Activated naive CD8-positive, alpha-beta T cell (primary cell): ENCODE measurements around the gene UGCG.

Source experiments
- H3K27ac Mint-ChIP-seq: one replicate; pipeline ENCODE4 v1.8.0; 2021; ENCODE audit warnings: mixed read lengths
- H3K27me3 Mint-ChIP-seq: one replicate; pipeline ENCODE4 v1.8.0; 2021; ENCODE audit warnings: mixed read lengths
- H3K36me3 Mint-ChIP-seq: one replicate; pipeline ENCODE4 v1.8.0; 2021; ENCODE audit warnings: mixed read lengths
- H3K4me1 Mint-ChIP-seq: one replicate; pipeline ENCODE4 v1.8.0; 2021; ENCODE audit warnings: low read depth, mixed read lengths
- H3K4me3 Mint-ChIP-seq: one replicate; pipeline ENCODE4 v1.8.0; 2021; ENCODE audit warnings: mild to moderate bottlenecking, mixed read lengths
- H3K9me3 Mint-ChIP-seq: one replicate; pipeline ENCODE4 v1.8.0; 2021; ENCODE audit warnings: low read depth, mixed read lengths

Gene UGCG

DNA sequence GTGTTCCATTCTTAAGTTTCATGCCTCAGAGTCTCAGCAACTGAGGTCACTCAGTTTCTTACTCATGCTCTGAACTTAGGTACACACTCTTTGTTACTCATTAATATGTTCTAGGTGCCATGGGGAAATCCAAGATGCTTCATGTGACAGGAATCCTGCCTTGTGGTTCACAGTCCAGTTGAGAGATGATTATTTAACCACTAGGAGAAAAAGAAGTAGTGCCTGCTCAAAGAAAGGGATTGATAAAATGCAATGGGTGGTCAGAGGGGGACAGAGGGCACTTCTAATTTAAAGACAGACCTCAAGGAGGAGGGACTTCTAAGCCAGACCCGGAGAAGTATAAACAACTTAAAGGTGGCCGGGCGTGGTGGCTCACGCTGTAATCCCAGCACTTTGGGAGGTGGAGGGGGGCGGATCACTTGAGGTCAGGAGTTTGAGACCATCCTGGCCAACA, 69.0 kb downstream of the UGCG start:
- no peak overlapping the region for H3K27ac Mint-ChIP-seq
- peaks cover 4% of the 10 kb centered on the region for H3K4me1 Mint-ChIP-seq
- H3K4me3 Mint-ChIP-seq = no peak overlapping the region
- peaks cover 2% of the 10 kb centered on the region for H3K36me3 Mint-ChIP-seq
- no peaks in the 10 kb centered on the region for H3K27me3 Mint-ChIP-seq
- no peaks in the 10 kb centered on the region for H3K9me3 Mint-ChIP-seq

DNA sequence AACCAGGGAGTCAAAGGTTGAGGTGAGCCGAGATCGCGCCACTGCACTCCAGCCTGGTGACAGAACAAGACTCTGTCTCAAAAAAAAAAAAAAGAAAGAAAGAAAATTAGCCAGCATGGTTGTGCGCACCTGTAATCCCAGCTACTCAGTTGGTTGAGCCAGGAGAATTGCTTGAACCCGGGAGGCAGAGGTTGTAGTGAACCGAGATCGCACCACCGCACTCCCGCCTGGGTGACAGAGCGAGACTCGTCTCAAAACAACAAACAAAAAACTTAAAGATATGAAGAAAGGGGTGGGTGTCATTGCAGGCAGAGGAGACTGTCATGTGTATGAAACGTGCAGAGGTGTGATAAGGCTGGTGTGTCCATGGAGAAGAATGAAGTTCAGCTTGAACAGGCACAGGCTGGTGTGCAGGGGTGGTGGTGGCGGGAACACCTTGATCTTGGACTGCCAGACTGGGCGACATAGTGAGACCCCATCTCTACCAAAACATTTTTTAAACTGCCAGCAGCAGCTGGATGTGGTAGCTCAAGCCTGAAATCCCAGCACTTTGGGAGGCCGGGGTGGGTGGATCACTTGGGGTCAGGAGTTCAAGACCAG, 69.6 kb downstream of the UGCG start:
- Mint-ChIP-seq H3K36me3 (peaks cover under 1% of the 10 kb centered on the region), H3K27me3 (no peaks in the 10 kb centered on the region), H3K9me3 (no peaks in the 10 kb centered on the region), H3K27ac (no peak overlapping the region), H3K4me1 (peaks cover 4% of the 10 kb centered on the region), H3K4me3 (no peak overlapping the region)

DNA sequence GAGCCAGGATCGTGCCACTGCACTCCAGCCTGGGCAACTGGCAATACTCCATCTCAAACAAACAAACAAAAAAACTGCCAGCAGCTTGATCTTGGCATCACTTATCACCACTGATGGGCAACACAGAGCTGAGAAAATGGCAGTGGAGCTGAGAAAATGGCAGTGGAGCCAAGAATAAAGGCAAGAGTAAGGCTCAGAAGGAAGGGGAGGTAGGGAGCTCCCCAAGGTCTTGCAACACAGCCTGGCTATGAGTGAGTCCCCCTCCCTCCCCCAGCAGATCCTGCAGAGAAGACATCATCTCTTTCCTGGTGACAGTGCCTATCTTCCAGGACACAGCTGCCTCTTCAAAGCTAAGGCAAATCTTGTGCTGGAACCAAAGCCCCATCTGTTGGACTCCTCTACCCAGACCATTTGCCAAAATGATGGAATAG, 70.3 kb downstream of the UGCG start:
- Mint-ChIP-seq H3K4me3 (no peak overlapping the region), H3K27ac (no peak overlapping the region), H3K9me3 (no peaks in the 10 kb centered on the region), H3K4me1 (peaks cover 4% of the 10 kb centered on the region), H3K27me3 (no peaks in the 10 kb centered on the region), H3K36me3 (no peaks in the 10 kb centered on the region)

- Mint-ChIP-seq H3K36me3 (no peaks in the 10 kb centered on the region), H3K27me3 (no peaks in the 10 kb centered on the region), H3K4me3 (no peak overlapping the region), H3K9me3 (no peaks in the 10 kb centered on the region), H3K27ac (no peak overlapping the region), H3K4me1 (peaks cover 4% of the 10 kb centered on the region)
Observed at GRCh38 chr9:111967621-111968020, 71.0 kb downstream of the UGCG start.

DNA sequence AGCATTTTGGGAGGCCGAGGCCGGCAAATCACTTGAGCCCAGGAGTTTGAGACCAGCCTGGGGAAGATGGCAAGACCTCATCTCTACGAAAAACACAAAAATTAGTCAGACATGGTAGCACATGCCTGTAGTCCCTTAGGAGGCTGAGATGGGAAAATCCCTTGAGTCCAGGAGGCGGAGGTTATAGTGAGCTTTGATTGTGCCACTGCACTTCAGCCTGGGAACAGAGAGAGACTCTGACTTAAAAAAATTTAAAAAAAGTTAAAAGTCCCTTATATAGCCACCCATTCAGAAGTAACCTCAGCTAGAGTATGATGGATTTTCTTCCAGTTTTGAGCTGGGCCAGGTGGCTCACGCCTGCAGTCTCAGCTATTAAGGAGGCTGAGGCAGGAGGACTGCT, 72.4 kb downstream of the UGCG start:
- Mint-ChIP-seq H3K27ac (no peak overlapping the region), H3K4me3 (no peak overlapping the region), H3K9me3 (no peaks in the 10 kb centered on the region), H3K27me3 (no peaks in the 10 kb centered on the region), H3K4me1 (peaks cover 4% of the 10 kb centered on the region), H3K36me3 (no peaks in the 10 kb centered on the region)

GRCh38 chr9:111969622-111970021, 73.0 kb downstream of the UGCG start:
- no peaks in the 10 kb centered on the region for H3K27me3 Mint-ChIP-seq
- H3K9me3 Mint-ChIP-seq = no peaks in the 10 kb centered on the region
- H3K27ac Mint-ChIP-seq = no peak overlapping the region
- H3K4me3 Mint-ChIP-seq = no peak overlapping the region
- H3K36me3 Mint-ChIP-seq = no peaks in the 10 kb centered on the region
- peaks cover 4% of the 10 kb centered on the region for H3K4me1 Mint-ChIP-seq

GRCh38 chr9:111970827-111971226, 74.2 kb downstream of the UGCG start:
- Mint-ChIP-seq H3K4me3 (no peak overlapping the region), H3K36me3 (no peaks in the 10 kb centered on the region), H3K27ac (no peak overlapping the region), H3K9me3 (no peaks in the 10 kb centered on the region), H3K27me3 (no peaks in the 10 kb centered on the region), H3K4me1 (peaks cover 5% of the 10 kb centered on the region)

DNA sequence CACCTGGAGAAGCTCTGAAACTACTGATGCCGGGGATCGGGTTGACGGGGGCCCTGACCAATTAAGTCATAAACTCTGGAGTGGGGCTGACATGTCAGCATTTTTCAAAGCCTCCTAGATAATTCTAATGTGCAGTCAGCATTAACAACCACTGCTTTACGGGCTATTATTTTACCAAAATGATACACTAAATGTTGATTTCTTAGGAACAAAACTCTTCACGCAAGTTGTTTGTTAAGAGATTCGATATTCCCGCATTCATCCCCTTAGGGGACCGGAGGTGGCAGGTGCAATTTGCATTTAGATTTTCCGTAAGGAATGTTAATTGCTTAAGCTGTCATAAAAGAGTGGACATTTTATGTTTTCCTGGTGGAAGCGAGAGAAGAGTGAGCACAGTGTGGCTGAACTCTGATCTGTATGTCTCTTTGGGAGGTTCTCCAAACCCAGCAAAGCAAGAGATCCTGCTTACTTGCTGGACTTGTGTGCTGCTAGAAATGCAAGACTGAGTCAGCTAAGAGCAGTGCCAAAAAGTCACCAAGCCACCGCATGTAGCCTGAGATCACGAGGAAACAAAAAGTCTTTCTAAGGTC, 77.6 kb downstream of the UGCG start:
- H3K4me3 Mint-ChIP-seq = no peak overlapping the region
- H3K4me1 Mint-ChIP-seq = peaks cover 11% of the 10 kb centered on the region
- H3K27ac Mint-ChIP-seq = no peak overlapping the region
- no peaks in the 10 kb centered on the region for H3K9me3 Mint-ChIP-seq
- H3K27me3 Mint-ChIP-seq = no peaks in the 10 kb centered on the region
- H3K36me3 Mint-ChIP-seq = no peaks in the 10 kb centered on the region

- Mint-ChIP-seq H3K27ac (peak overlapping the region; percentile 8), H3K36me3 (no peaks in the 10 kb centered on the region), H3K9me3 (no peaks in the 10 kb centered on the region), H3K4me1 (peaks cover 14% of the 10 kb centered on the region), H3K27me3 (no peaks in the 10 kb centered on the region), H3K4me3 (no peak overlapping the region)
Observed at GRCh38 chr9:111975709-111976108, 79.1 kb downstream of the UGCG start.

DNA sequence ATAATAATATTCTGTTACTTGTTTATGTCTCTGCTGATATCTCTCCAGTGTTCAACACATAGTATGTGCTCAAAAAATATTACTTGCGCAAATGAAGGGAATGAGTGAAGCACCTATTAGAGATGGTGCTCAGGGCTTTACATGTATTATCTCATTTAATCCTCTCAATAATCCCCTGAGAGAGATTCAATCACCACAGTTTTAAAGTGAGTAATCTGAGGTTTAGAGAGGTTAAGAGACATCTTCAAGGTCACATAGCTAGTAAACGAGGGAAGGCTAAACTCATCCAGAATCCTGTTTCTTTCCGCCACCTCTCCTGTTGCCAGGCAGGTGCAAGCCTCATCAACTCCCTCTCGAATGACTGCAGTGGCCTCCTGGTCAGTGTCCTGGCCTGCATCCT, 82.0 kb downstream of the UGCG start:
- H3K36me3 Mint-ChIP-seq = no peaks in the 10 kb centered on the region
- peaks cover 25% of the 10 kb centered on the region for H3K4me1 Mint-ChIP-seq
- no peaks in the 10 kb centered on the region for H3K27me3 Mint-ChIP-seq
- no peak overlapping the region for H3K4me3 Mint-ChIP-seq
- no peaks in the 10 kb centered on the region for H3K9me3 Mint-ChIP-seq
- H3K27ac Mint-ChIP-seq = no peak overlapping the region

GRCh38 chr9:111979561-111979960, 82.9 kb downstream of the UGCG start:
- H3K4me1 Mint-ChIP-seq = peaks cover 32% of the 10 kb centered on the region
- H3K27me3 Mint-ChIP-seq = no peaks in the 10 kb centered on the region
- no peak overlapping the region for H3K27ac Mint-ChIP-seq
- no peaks in the 10 kb centered on the region for H3K9me3 Mint-ChIP-seq
- no peaks in the 10 kb centered on the region for H3K36me3 Mint-ChIP-seq
- H3K4me3 Mint-ChIP-seq = no peak overlapping the region

DNA sequence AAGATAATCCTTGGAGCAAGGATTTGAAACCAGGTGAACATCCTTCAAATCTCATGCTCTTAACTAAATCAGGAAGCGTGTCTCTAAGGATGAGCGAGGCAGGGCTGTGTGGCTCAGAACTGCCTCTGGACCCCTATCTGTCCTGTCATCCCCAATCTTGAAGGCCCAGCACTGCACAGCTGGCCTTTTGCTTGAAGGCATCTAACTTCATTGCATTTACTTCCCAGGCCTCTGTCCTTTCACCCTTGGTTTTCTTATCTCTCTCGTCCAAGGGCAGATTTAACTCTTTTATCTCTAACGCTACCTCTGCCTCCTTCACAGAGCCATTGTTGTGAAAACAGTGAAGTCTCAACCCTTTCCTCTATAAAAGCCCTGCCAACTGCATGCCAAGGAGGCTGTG, 83.8 kb downstream of the UGCG start:
- H3K27me3 Mint-ChIP-seq = no peaks in the 10 kb centered on the region
- H3K4me1 Mint-ChIP-seq = peaks cover 38% of the 10 kb centered on the region
- no peak overlapping the region for H3K4me3 Mint-ChIP-seq
- H3K36me3 Mint-ChIP-seq = no peaks in the 10 kb centered on the region
- no peaks in the 10 kb centered on the region for H3K9me3 Mint-ChIP-seq
- H3K27ac Mint-ChIP-seq = no peak overlapping the region

DNA sequence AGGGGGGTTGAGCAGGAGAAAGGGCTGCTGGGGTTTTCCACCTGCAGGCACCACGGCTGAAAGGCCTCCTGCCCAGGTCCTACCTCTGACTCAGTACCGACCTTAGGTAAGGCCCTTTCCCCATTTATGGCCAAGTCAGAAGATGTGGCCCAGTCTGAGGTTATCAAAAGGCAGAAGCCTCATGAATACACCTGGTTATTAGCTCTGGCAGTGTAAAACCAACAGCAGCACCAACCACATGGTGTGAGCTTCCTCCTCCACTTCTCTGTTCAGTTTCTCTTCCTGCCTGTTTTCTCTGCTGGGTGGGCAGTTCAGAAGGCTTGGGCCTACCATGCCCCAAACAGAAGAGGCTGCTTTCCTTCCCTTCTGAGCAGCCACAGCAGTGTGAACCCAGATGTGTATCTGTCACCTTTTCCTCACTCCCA, 86.9 kb downstream of the UGCG start:
- peak overlapping the region; percentile 70 for H3K27ac Mint-ChIP-seq
- H3K36me3 Mint-ChIP-seq = no peaks in the 10 kb centered on the region
- H3K4me1 Mint-ChIP-seq = peaks cover 46% of the 10 kb centered on the region
- no peaks in the 10 kb centered on the region for H3K9me3 Mint-ChIP-seq
- no peaks in the 10 kb centered on the region for H3K27me3 Mint-ChIP-seq
- H3K4me3 Mint-ChIP-seq = no peak overlapping the region

GRCh38 chr9:111984086-111984802, 87.6 kb downstream of the UGCG start:
- peak overlapping the region; percentile 70 for H3K27ac Mint-ChIP-seq
- H3K36me3 Mint-ChIP-seq = no peaks in the 10 kb centered on the region
- no peaks in the 10 kb centered on the region for H3K27me3 Mint-ChIP-seq
- no peaks in the 10 kb centered on the region for H3K9me3 Mint-ChIP-seq
- H3K4me3 Mint-ChIP-seq = no peak overlapping the region
- peaks cover 46% of the 10 kb centered on the region for H3K4me1 Mint-ChIP-seq
